ENCODE measurements around the gene QKI.

QKI gene

DNA sequence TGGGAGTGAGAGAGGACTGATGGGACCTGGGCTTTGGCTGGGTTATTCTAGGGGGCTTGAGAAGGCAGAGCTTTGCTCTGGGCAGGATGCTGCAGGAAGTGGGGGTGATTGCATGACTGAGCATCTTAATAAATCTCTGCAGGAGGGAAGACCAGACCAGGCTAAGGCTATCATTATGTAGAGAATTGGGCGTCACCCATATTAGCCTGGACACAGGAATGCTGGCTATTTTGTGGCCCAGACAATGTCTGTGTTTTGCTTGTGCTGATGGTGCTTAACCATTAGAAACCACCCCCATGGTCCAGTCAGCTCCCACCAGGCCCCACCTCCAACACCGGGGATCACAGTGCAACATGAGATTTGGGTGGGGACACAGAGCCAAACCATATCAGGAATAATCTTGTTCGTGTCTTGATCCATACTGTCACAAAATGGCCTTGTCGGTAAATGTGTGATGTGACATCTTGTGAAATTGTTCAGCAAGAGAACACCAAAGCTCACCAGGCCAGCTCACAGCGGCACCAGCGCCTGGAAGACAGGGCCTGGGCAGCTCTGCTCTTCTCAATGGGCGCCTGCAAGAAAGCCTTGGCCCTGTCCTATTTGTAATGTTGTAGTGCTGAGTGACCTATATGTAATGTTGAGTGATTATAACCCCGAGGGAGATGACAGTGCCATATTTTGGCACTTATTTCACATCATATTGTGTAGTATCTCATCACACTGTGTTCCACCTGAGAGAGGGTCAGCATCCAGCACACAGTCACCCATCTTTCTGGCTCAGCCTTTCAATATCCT lies 211.8 kb downstream of the QKI start:
- no peak for DNase-seq

DNA sequence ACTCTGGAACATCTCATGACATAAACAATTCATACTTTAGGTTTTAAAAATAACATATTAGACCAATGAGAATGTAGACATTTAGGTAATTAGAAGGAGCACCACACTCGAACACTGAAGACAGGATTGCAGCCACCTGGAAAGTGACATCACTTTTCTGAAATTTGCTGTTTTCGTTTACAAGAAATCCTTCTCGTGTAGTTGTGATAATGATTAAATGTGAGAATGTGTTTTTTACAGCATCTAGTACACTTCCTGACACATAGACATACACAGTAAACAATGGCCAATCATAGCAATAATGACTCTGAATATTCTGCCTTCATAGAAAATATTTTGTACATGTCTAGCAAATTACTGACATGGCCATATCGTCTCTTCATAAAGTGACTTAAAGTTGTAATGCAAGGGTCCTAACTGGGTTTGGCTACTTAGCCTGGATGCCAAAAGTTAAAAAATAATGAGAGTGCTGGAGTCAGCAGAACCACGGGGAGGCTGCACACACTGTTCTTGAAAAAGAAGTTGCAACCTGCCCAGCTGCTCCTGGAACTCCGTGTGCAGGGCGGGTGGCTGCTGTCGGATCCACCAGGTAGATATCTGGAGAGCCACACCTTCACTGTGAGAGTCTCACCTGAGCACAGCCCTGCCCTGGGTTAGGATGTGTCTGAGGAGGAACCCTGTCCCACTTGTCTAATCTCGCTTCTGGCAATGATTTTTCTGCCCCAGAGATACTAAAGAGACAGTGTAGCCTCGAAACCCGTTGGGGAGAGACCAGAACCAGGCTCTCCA lies 212.9 kb downstream of the QKI start:
- DNase-seq: no peak
